Upper lobe of right lung (tissue), 1 donor: Measurements from ENCODE around the gene VPS50. TPM values are rescaled to one million over a fixed set of nuclear protein-coding genes. Genes with fewer than 3 reads are reported as not detected.

Experiments
- ATAC-seq: fragments of 200-7000 bp; cut with Tn5 transposase; one replicate; pipeline ENCODE4 v1.9.1; 2020; ENCODE audit warnings: mild to moderate bottlenecking, moderate library complexity
- DNase-seq: peaks from one replicate; pipeline ENCODE4 v3.0.0-alpha.2; 2020
- H3K27ac ChIP-seq: fragments of 200-600 bp; one replicate; pipeline ENCODE4 v1.8.0; 2022
- H3K27me3 ChIP-seq: fragments of 200-600 bp; one replicate; pipeline ENCODE4 v1.8.0; 2022; ENCODE audit warnings: mild to moderate bottlenecking
- H3K36me3 ChIP-seq: fragments of 200-600 bp; one replicate; pipeline ENCODE4 v1.8.0; 2022
- H3K4me1 ChIP-seq: fragments of 200-600 bp; one replicate; pipeline ENCODE4 v1.8.0; 2022
- H3K4me3 ChIP-seq: fragments of 200-600 bp; one replicate; pipeline ENCODE4 v1.8.0; 2022; ENCODE audit warnings: mild to moderate bottlenecking
- H3K9me3 ChIP-seq: fragments of 200-600 bp; one replicate; pipeline ENCODE4 v1.8.0; 2022
- CTCF ChIP-seq: fragments of 200-600 bp; IDR thresholded peaks from one replicate; pipeline ENCODE4 v1.8.0; 2022; ENCODE audit warnings: antibody characterized with exemption
- intact Hi-C: fragments of 100-400 bp; cut with DNase I; formaldehyde crosslinking; loops from one replicate; pipeline ENCODE4 v1.11.0; 2022
- total RNA-seq: library from RNA; stranded (reverse); fragmentation: NEBNext Ultra II Directional; extraction: Animal tissue kit (Norgen Biotek cat#: 25700); gene quantifications from one replicate; pipeline ENCODE4 v1.2.1, GENCODE V29; 2021
- donor health status: DM: no; HTN: yes; CAD: no; lungs with severe emphysema.

The VPS50 gene
- total RNA-seq, 1 donor from 2014 or later = 30.2 TPM

DNA sequence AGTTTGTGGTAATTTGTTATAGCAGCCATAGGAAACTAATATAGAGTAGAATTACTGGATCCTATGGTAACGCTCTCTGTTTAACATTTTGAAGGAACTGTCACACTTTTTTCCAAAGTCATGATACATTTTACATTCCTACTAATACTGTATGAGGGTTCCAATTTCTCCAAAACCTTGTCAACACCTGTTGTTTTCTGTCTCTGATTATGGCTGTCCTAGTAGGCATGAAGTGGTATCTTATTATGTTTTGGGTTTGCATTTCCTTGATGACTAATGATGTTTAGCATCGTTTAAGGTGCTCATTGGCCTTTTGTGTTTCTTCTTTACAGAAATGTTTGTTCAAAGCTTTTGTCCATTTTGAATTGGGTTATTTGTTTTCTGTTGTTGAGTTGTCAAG lies 69.6 kb downstream of the VPS50 start:
- ATAC-seq (no peak), DNase-seq (no peak)
- peaks cover 45% of the 10 kb centered on the region for H3K36me3 ChIP-seq
- no peak overlapping the region for H3K27ac ChIP-seq
- H3K9me3 ChIP-seq = no peaks in the 10 kb centered on the region
- no peaks in the 10 kb centered on the region for H3K4me1 ChIP-seq
- TF ChIP-seq CTCF = no peak
- no peaks in the 10 kb centered on the region for H3K27me3 ChIP-seq
- H3K4me3 ChIP-seq = no peak overlapping the region
- intact Hi-C loops = no loop called here

DNA sequence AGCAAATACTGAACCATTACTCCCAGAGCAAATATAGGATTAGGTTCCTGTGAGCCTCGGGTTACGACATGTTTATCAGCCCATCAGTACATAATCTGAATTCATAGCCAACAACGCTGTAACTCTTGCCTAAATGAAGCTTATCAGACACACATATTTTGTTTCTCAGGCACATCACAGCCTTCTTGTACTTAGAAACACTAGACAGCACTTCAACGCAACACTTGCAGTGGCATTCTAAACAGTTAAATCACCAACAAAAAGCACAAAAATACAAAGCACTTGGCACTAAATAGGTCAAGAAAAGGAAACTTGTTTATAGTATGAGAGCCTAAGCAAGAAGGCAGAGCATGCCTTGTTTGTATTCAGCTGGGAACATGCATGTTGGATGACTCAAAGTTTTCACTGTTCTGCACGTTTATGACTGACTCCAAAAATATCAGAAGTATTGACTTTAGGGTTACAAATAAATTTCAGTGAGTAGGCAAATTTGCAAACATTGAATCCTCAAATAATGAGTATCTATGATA lies 75.0 kb downstream of the VPS50 start:
- no peaks in the 10 kb centered on the region for H3K9me3 ChIP-seq

GRCh38 chr7:93307943-93308342 lies 75.8 kb downstream of the VPS50 start:
- Histone ChIP-seq H3K4me1 (no peaks in the 10 kb centered on the region), H3K9me3 (no peaks in the 10 kb centered on the region), H3K4me3 (no peak overlapping the region), H3K27ac (no peak overlapping the region), H3K27me3 (no peaks in the 10 kb centered on the region), H3K36me3 (peaks cover 37% of the 10 kb centered on the region)
- DNase-seq (no peak), ATAC-seq (no peak)
- TF ChIP-seq CTCF = no peak
- intact Hi-C loops = no loop called here

More for the DNA sequence above, 75.0 kb downstream of the VPS50 start:
- intact Hi-C loops = no loop called here
- TF ChIP-seq CTCF = no peak
- Histone ChIP-seq H3K36me3 (peaks cover 31% of the 10 kb centered on the region), H3K4me1 (no peaks in the 10 kb centered on the region), H3K27ac (no peak overlapping the region), H3K27me3 (no peaks in the 10 kb centered on the region), H3K4me3 (no peak overlapping the region)
- DNase-seq (no peak), ATAC-seq (no peak)

- intact Hi-C loops = no loop called here
- ATAC-seq (no peak), DNase-seq (no peak)
- no peak for TF ChIP-seq CTCF
- H3K27me3 ChIP-seq = no peaks in the 10 kb centered on the region
- H3K36me3 ChIP-seq = peaks cover 42% of the 10 kb centered on the region
- H3K4me3 ChIP-seq = no peak overlapping the region
- H3K27ac ChIP-seq = no peak overlapping the region
- no peaks in the 10 kb centered on the region for H3K9me3 ChIP-seq
- no peaks in the 10 kb centered on the region for H3K4me1 ChIP-seq
Measured at GRCh38 chr7:93310346-93310745, 78.2 kb downstream of the VPS50 start.

DNA sequence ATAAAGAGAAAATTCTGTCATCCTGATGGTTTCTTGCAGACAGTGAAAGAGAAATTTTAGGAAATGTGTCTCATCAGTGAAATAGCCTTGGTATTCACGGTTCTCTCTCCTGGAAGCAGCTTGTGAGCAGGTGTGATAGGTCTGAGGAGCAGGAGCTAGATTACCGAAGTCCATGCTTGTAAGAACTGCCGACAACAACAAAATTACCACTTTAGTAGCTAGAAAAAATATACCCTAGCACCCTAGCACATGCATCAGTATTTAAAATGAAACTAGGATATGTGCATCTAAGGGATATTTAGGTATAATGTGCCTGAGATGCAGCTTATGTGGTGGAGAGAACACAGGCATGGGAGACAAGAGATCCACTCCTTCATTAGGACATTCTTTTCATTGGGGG lies 82.3 kb downstream of the VPS50 start:
- DNase-seq (no peak), ATAC-seq (no peak)
- intact Hi-C loops = no loop called here
- Histone ChIP-seq H3K27me3 (no peaks in the 10 kb centered on the region), H3K4me3 (no peak overlapping the region), H3K4me1 (no peaks in the 10 kb centered on the region), H3K36me3 (peaks cover 29% of the 10 kb centered on the region), H3K27ac (no peak overlapping the region), H3K9me3 (no peaks in the 10 kb centered on the region)
- TF ChIP-seq CTCF = no peak

DNA sequence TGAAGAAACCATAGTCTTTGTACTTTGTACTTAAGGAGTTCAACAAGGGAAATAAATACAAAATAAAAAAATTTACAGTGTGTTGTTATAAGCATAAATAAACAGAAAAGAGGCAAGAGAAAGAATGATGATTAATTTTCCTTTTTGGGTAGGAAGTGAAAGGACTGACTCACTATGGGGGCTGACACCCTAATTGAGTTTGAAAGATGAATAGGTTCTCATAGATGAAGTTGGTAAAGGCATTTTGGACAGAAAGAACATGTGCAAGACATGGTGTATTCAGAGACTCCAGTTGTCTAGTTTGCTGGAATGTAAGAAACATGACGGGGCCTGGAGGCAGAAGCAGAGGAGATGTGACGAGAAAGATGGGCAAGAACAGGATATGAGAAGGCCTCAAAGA lies 83.7 kb downstream of the VPS50 start:
- Histone ChIP-seq H3K9me3 (no peaks in the 10 kb centered on the region), H3K27ac (no peak overlapping the region), H3K4me1 (no peaks in the 10 kb centered on the region), H3K27me3 (no peaks in the 10 kb centered on the region), H3K4me3 (no peak overlapping the region), H3K36me3 (peaks cover 35% of the 10 kb centered on the region)
- DNase-seq = no peak
- intact Hi-C loops = no loop called here
- TF ChIP-seq CTCF = no peak
- no peak for ATAC-seq
